ENCODE results near the gene EHD1. TPM values are rescaled to one million over a fixed set of nuclear protein-coding genes. Genes with fewer than 3 reads are reported as not detected.

Gene EHD1
- total and polyA plus RNA-seq, 10 donors, result 51.9 to 337 (median 162) TPM

- no peak for TF ChIP-seq POLR2AphosphoS5 (IDR thresholded peaks at IDR 0.05)
- TF ChIP-seq POLR2A (IDR thresholded peaks at IDR 0.05), result no peak
- TF ChIP-seq CTCF (IDR thresholded peaks at IDR 0.05 in 8 of 11, conservative IDR thresholded peaks at IDR 0.05 in 3 of 11), result no peak
- DNase-seq, result peak; percentile 72
- H3K36me3 ChIP-seq, result peaks cover 9 to 57% (median 52%) of the 10 kb centered on the region in 6 donors
- H3K27ac ChIP-seq, result no peak overlapping the region
- 93 to 100% (median 96%) methylated on average over 2 to 17 of the region's 17 CpGs; no CpG with 5 or more reads in 1 of the 5 donors for WGBS, 5 donors
- no peaks in the 10 kb centered on the region for H3K9me3 ChIP-seq
- H3K4me1 ChIP-seq, result peaks cover 15 to 46% (median 31%) of the 10 kb centered on the region in 6 donors
- intact Hi-C loops (cut with DNase I; ENCODE audit: low total_unique reads), result no loop called here
- H3K4me3 ChIP-seq, result no peak overlapping the region
- H3K27me3 ChIP-seq (replicated peaks in 1 of 7), result no peaks in the 10 kb centered on the region
Observed at GRCh38 chr11:64914123-64914522, 35.7 kb upstream of the EHD1 start.

GRCh38 chr11:64913171-64913727 lies 34.8 kb upstream of the EHD1 start:
- Histone ChIP-seq H3K27me3 (replicated peaks in 1 of 7) (no peaks in the 10 kb centered on the region), H3K27ac (no peak overlapping the region), H3K9me3 (no peaks in the 10 kb centered on the region), H3K4me1 (peaks cover 14 to 38% (median 26%) of the 10 kb centered on the region in 6 donors), H3K4me3 (no peak overlapping the region), H3K36me3 (peaks cover 9 to 66% (median 60%) of the 10 kb centered on the region in 6 donors)
- intact Hi-C loops (cut with DNase I; ENCODE audit: low total_unique reads), result no loop called here
- peak; percentile 67 for DNase-seq
- 87 to 97% (median 92%) methylated on average over 17 to 18 of the region's 18 CpGs for WGBS, 5 donors
- TF ChIP-seq POLR2AphosphoS5 (IDR thresholded peaks at IDR 0.05), result no peak
- TF ChIP-seq POLR2A (IDR thresholded peaks at IDR 0.05), result no peak
- TF ChIP-seq CTCF (IDR thresholded peaks at IDR 0.05 in 8 of 11, conservative IDR thresholded peaks at IDR 0.05 in 3 of 11), result no peak

- WGBS, 5 donors, result 85 to 93% (median 88%) methylated on average over 9 of the region's 9 CpGs
- H3K4me3 ChIP-seq, result no peak overlapping the region
- no peak overlapping the region for H3K27ac ChIP-seq
- H3K4me1 ChIP-seq, result peaks cover 9 to 28% (median 17%) of the 10 kb centered on the region in 6 donors
- H3K36me3 ChIP-seq, result peaks cover 9 to 82% (median 76%) of the 10 kb centered on the region in 6 donors
- H3K9me3 ChIP-seq, result no peaks in the 10 kb centered on the region
- peak in 1 of 3 donors; percentile 30 for TF ChIP-seq POLR2AphosphoS5 (IDR thresholded peaks at IDR 0.05)
- no peak for TF ChIP-seq POLR2A (IDR thresholded peaks at IDR 0.05)
- no peak for DNase-seq
- no peaks in the 10 kb centered on the region for H3K27me3 ChIP-seq (replicated peaks in 1 of 7)
- intact Hi-C loops (cut with DNase I; ENCODE audit: low total_unique reads), result no loop called here
Observed at GRCh38 chr11:64911689-64912088, 33.3 kb upstream of the EHD1 start.

GRCh38 chr11:64911142-64911541 lies 32.7 kb upstream of the EHD1 start:
- DNase-seq, result no peak
- Histone ChIP-seq H3K9me3 (no peaks in the 10 kb centered on the region), H3K4me3 (no peak overlapping the region), H3K36me3 (peaks cover 9 to 87% (median 81%) of the 10 kb centered on the region in 6 donors), H3K27me3 (replicated peaks in 1 of 7) (no peaks in the 10 kb centered on the region), H3K27ac (no peak overlapping the region), H3K4me1 (peaks cover 7 to 23% (median 11%) of the 10 kb centered on the region in 6 donors)
- WGBS, 5 donors, result 72 to 90% (median 89%) methylated on average over 6 to 7 of the region's 7 CpGs
- TF ChIP-seq POLR2AphosphoS5 (IDR thresholded peaks at IDR 0.05) (no peak), CTCF (IDR thresholded peaks at IDR 0.05 in 8 of 11, conservative IDR thresholded peaks at IDR 0.05 in 3 of 11) (no peak), POLR2A (IDR thresholded peaks at IDR 0.05) (no peak)
- intact Hi-C loops (cut with DNase I; ENCODE audit: low total_unique reads), result no loop called here
